ENCODE measurements around the gene ZNG1B.
"Not testable (repeated sequence)": the region's sequence is repeated elsewhere in the genome, so short reads cannot be mapped to it uniquely, and the experiment has no call there.

ZNG1B gene

DNA sequence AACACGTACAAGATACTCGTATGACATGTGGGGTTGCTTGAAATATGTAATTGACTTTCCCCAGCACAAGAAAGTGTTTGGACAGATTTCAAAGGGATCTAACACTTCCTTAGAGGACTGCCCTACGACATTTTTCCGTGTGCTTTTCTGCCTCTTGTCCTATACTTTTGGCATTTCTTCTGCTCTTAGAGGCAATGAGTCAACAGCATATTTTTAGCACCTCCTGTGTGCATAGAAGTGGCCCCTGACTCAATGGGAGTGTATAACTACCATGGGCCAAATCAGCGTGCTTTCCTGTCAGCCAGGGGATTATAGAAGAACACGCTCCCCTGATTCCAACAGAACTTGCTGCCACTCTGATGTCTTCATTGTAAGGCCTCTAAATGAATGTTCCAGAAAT, 99.1 kb downstream of the ZNG1B start:
- in situ Hi-C loops (cut with HindIII; ENCODE audit: low pct_ligation_motif_present, low pct_unique_long_range_greater_than_20kb, low sequenced_read_pairs) = not testable (repeated sequence)

DNA sequence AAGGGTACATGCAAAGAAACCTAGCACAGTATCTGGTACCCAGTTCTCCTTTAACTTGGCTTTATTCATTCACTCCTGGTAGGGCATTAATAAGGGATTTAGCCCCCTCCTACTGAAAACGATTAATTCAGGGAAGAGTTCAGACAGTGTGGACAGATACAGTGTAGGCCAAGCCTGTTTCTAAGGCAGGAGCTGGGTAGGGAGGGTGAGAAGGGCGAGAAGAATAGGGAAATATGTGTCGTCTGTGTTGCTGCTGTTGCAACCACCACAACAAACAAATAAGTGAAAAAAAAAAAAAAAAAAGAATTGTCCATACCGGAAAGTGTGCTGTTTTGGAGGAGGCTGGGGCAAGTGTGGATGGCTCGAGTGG, 103.3 kb downstream of the ZNG1B start:
- DNase-seq; in situ Hi-C loops (cut with HindIII; ENCODE audit: low pct_ligation_motif_present, low pct_unique_long_range_greater_than_20kb, low sequenced_read_pairs): not testable (repeated sequence)

More for the DNA sequence above, 99.1 kb downstream of the ZNG1B start:
- DNase-seq = not testable (repeated sequence)

DNA sequence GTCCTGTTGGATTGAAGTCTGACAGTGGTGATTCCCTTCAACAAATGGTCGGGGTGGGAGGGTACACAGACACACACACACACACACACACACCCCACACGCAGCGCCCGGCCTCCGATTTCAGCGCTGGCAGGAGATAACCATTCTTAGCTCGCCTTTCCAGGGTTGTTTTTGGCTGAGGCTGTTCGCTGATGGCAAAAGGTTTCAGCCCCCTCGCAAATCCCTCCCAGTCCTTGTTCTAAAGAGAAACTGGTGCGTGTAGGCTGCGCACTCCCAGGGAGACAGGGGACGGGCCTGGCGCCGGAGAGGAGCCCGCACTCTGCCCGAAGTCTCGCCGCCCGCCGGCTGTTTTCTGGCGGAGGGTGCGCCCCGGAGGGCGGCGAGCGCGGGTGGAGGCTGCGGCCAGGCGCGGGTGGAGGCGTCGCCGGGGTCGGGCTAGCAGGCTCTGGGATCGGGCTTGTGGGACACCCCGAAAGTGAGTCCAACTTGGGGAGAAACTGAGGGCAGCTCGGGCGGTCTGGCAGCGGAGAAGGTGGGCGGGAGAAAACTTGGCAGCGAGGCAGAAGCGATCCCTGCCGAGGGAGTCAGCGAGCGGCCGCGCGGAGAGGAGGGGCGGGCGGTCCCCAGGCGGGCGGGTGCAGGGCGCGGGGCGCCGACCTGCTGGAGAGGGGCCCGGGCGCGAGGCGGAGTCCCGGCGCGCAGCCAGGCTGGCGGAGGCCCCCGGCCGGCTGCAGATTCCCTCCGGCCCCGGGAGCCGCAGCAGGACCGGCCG, 103.9 kb downstream of the ZNG1B start:
- in situ Hi-C loops (cut with HindIII; ENCODE audit: low pct_ligation_motif_present, low pct_unique_long_range_greater_than_20kb, low sequenced_read_pairs); DNase-seq: not testable (repeated sequence)

DNA sequence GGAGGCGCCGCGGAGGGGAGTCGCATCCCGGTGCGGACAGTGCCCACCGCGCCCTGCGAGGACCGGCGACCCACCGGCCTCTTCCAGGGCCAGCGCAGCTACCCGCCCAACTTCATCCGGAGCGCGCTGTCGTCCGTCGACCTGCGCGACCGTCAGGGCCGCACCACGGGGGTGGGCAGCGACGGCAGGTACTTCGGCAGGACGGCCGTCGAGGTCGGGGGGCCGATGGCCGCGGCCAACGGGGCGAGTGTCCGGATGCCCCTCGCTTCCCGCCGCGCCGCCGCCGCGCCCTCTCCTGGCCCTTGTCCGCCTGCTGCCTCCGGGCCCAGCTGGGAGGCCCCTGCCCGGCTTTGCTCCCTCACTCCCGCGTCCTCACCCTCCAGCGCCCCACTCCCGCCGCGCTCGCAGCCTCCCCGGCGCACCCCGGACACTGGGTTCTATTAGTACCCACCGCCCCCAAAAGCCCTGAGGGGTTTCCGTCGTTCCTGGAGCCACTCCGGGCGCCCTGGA, 104.5 kb downstream of the ZNG1B start:
- in situ Hi-C loops (cut with HindIII; ENCODE audit: low pct_ligation_motif_present, low pct_unique_long_range_greater_than_20kb, low sequenced_read_pairs); DNase-seq: not testable (repeated sequence)

DNA sequence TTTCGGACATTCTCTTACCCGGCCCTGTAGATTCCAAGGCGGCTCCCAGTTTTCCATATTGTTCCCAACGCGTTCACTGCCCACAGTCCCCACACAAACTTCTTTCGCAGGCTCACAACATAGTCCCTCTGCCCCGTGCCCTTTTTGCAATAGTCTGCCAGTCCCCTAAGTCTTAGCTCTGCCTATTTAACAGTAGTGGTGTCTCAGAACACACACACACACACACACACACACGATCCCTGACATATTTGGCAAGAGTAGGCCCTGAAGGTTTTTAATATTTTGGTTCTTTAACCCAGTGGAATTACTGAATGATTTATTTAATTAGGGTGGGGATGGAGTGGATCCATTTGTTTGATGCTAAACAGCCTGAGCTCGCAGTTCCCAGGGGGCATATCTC, 105.0 kb downstream of the ZNG1B start:
- in situ Hi-C loops (cut with HindIII; ENCODE audit: low pct_ligation_motif_present, low pct_unique_long_range_greater_than_20kb, low sequenced_read_pairs) = not testable (repeated sequence)

More for the DNA sequence above, 105.0 kb downstream of the ZNG1B start:
- DNase-seq = not testable (repeated sequence)

Data from ACHN (cell line).